CD4-positive, alpha-beta T cell treated with Interleukin-1 beta for 1 hour (primary cell): Measurements from ENCODE around the gene DUX4.
"Not testable (repeated sequence)": the region's sequence is repeated elsewhere in the genome, so short reads cannot be mapped to it uniquely, and the experiment has no call there.

Experiments used
- DNase-seq, 2 donors: peaks; one replicate each; pipeline ENCODE4 v3.0.0-alpha.2; 2020 to 2022

Gene DUX4

GRCh38 chr4:190173428-190173827, at the start of gene DUX4:
DUX4 (plus strand) TSS chr4:190173774; CDS start chr4:190173774, 0 bp downstream.
- DNase-seq = peak in 1 of 2 donors; percentile 10

DNA sequence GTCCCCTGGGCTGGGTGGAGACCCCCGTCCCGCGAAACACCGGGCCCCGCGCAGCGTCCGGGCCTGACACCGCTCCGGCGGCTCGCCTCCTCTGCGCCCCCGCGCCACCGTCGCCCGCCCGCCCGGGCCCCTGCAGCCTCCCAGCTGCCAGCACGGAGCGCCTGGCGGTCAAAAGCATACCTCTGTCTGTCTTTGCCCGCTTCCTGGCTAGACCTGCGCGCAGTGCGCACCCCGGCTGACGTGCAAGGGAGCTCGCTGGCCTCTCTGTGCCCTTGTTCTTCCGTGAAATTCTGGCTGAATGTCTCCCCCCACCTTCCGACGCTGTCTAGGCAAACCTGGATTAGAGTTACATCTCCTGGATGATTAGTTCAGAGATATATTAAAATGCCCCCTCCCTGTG, 1.9 kb downstream of the DUX4 start:
- DNase-seq = not testable (repeated sequence)

- DNase-seq = peak in 1 of 2 donors; percentile 0
Observed at GRCh38 chr4:190177727-190178605, 4.4 kb downstream of the DUX4 start.

GRCh38 chr4:190178606-190178990, 5.0 kb downstream of the DUX4 start:
- not testable (repeated sequence) for DNase-seq

DNA sequence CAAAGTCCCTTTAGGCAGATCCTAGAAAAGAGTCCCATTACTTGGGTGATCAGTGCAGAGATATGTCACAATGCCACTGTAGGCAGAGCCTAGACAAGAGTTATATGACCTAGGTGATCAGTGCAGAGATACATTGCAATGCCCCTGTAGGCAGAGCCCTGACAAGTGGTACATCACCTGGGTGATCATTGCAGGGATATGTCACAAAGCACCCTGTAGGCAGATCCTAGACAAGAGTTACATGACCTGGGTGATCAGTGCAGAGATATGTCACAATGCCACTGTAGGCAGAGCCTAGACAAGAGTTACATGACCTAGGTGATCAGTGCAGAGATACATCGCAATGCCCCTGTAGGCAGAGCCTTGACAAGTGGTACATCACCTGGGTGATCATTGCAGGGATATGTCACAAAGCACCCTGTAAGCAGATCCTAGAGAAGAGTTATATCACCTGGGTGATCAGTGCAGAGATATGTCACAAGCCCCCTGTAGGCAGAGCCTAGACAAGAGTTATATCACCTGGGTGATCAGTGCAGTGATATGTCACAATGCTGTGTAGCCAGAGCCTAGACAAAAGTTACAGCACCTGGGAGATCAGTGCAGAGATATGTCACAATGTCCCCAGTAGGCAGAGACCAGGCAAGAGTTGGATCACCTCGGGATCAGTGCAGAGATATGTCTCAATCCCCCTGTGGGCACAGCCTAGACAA, 5.6 kb downstream of the DUX4 start:
- not testable (repeated sequence) for DNase-seq

DNA sequence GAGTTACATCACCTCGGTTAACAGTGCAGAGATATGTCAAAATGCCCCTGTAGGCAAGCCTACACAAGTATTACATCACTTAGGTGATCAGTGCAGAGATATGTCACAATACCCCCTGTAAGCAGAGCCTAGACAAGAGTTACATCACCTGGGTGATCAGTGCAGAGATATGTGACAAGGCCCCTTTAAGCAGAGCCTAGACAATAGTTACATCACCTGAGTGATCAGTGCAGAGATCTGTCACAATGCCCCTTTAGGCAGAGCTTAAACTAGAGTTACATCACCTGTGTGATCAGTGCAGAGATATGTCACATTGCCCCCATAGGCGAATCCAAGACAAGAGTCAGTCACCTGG, 6.1 kb downstream of the DUX4 start:
- not testable (repeated sequence) for DNase-seq

- not testable (repeated sequence) for DNase-seq
Observed at GRCh38 chr4:190180947-190181346, 7.4 kb downstream of the DUX4 start.

- DNase-seq = peak in 1 of 2 donors; percentile 1
Observed at GRCh38 chr4:190181481-190182100, 8.0 kb downstream of the DUX4 start.

DNA sequence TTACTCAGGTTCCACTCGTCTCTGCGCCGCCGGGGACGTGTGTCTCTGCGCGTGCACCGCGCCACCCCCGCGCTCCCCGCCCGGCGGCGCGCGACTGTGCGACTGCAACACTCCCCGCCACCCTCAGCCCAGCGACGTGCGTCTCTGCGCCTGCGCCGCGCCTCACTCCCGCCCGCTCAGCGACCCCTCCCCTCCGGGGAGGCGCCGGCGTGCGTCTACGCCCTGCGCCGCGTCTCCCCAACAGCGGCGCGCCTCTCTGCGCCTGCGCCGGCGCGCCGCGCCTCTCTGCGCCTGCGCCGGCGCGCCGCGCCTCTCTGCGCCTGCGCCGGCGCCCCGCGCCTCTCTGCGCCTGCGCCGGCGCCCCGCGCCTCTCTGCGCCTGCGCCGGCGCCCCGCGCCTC, 29.9 kb downstream of the DUX4 start:
- DNase-seq = not testable (repeated sequence)
